ENCODE measurements around the gene SPANXA2.
"Not testable (repeated sequence)": the region's sequence is repeated elsewhere in the genome, so short reads cannot be mapped to it uniquely, and the experiment has no call there.

SPANXA2 gene, protein sequence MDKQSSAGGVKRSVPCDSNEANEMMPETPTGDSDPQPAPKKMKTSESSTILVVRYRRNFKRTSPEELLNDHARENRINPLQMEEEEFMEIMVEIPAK

DNA sequence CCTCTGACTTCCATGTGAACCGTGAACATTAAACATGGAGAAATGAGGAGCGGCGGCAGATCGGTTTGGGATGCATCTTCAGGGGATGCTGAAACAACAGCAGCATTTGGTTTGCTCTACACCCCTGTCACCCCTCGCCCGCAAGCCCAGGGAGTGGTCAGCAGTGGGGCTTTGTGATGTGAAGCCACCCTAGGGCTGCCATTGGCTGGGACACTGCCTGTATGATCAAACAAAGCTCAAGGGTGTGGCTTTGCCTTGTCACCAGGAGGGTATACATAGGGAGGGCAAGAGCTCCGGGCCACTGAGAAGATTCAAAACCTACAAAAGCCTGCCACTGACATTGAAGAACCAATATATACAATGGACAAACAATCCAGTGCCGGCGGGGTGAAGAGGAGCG, at the start of gene SPANXA2:
SPANXA2 (plus strand) TSS at position 301 of the 400 bp plus-strand sequence; CDS start at position 361, 60 bp downstream.
- DNase-seq: not testable (repeated sequence)

GRCh38 chrX:141542551-141542950, 47.0 kb upstream of the SPANXA2 start:
- DNase-seq: not testable (repeated sequence)

DNA sequence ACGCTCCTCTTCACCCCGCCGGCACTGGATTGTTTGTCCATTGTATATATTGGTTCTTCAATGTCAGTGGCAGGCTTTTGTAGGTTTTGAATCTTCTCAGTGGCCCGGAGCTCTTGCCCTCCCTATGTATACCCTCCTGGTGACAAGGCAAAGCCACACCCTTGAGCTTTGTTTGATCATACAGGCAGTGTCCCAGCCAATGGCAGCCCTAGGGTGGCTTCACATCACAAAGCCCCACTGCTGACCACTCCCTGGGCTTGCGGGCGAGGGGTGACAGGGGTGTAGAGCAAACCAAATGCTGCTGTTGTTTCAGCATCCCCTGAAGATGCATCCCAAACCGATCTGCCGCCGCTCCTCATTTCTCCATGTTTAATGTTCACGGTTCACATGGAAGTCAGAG, 4.9 kb upstream of the SPANXA2 start, which contains the start of gene SPANXA1:
SPANXA1 (minus strand) TSS at position 101 of the 400 bp plus-strand sequence; CDS start at position 41, 60 bp downstream.
- DNase-seq: not testable (repeated sequence)

GRCh38 chrX:141609111-141609510, 19.6 kb downstream of the SPANXA2 start:
- no peak for DNase-seq

- no peak for DNase-seq
These were observed 29.8 kb downstream of the SPANXA2 start for GRCh38 chrX:141619336-141619735.

GRCh38 chrX:141632124-141632523, 42.6 kb downstream of the SPANXA2 start:
- DNase-seq: no peak

- DNase-seq: no peak
These were observed 49.0 kb downstream of the SPANXA2 start for GRCh38 chrX:141638550-141638949.

All from NK-92 treated with Interleukin-12 subunit alpha and Interleukin-12 subunit beta, amount 100 ng/mL, for 24 hours (cell line).